ENCODE data around the gene RNF41. TPM values are rescaled to one million over a fixed set of nuclear protein-coding genes. Genes with fewer than 3 reads are reported as not detected.

The RNF41 gene
- total RNA-seq, 1 donor from 2014 or later, result 50.8 TPM

DNA sequence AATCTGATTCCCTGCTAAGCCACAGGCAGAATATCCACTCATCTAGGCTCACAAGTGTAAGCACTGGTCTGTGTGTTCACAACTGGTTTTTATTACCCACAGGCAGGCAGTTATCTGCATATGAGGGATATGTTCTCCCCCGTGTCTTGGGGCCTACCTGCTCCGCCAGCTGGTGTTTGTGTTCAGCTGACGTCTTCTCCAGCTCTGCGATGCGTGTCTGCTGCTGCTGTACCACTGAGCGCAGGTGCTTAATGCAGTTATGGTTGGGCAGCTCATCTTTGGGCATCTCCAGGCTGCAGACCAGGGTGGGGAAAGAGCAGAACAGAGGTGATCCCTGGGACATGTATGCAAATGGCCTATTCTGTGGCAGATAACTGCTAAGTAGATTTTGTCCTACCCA lies 13.7 kb downstream of the RNF41 start:
- no peak for DNase-seq (ENCODE audit: low spot score, unreplicated experiment)
- peak overlapping the region; percentile 7 for H3K27ac Mint-ChIP-seq
- TF ChIP-seq, protein P1, sequence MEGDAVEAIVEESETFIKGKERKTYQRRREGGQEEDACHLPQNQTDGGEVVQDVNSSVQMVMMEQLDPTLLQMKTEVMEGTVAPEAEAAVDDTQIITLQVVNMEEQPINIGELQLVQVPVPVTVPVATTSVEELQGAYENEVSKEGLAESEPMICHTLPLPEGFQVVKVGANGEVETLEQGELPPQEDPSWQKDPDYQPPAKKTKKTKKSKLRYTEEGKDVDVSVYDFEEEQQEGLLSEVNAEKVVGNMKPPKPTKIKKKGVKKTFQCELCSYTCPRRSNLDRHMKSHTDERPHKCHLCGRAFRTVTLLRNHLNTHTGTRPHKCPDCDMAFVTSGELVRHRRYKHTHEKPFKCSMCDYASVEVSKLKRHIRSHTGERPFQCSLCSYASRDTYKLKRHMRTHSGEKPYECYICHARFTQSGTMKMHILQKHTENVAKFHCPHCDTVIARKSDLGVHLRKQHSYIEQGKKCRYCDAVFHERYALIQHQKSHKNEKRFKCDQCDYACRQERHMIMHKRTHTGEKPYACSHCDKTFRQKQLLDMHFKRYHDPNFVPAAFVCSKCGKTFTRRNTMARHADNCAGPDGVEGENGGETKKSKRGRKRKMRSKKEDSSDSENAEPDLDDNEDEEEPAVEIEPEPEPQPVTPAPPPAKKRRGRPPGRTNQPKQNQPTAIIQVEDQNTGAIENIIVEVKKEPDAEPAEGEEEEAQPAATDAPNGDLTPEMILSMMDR (IDR thresholded peaks at IDR 0.05; ENCODE audit: unreplicated experiment), result no peak
- no peaks in the 10 kb centered on the region for H3K27me3 Mint-ChIP-seq
- H3K9me3 Mint-ChIP-seq (ENCODE audit: low read depth), result no peaks in the 10 kb centered on the region
- peaks cover 17% of the 10 kb centered on the region for H3K36me3 Mint-ChIP-seq (ENCODE audit: insufficient read depth)
- no peaks in the 10 kb centered on the region for H3K4me1 Mint-ChIP-seq (ENCODE audit: low read depth)
- H3K4me3 Mint-ChIP-seq (ENCODE audit: low read depth), result no peak overlapping the region

DNA sequence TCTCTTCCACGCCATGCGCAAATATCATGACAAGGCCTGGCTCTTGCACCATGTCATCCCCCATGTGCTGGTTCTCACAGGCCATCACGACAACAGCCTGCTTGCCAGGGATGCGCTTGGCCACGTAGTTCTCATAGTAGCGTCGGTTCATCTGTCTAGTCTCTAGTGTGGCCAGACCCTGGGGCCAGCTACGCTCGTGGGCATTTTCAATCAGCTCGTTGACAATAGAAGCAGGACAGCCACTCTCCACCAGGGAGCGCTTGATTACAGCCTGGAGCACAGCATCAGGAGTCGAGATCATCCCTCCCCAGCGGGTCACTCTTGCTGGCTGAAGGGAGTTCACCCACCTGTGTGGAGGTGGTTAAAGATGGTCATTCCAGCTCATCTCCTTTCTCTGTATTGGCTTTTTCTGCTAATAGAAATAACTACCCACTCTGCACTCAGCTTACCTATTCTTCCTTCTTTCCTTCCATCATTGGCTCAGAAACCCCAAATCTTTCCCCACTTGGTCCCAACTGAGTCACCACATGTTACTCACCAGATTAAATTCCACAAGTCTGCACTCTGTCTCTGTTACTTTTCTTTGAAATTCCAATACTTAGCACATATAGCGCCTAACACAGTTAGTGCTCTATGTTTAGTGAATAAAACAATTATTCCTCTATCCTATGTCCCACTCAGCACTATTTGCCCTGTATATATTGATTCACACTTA lies 15.1 kb downstream of the RNF41 start:
- Mint-ChIP-seq H3K27ac (no peak overlapping the region), H3K27me3 (no peaks in the 10 kb centered on the region), H3K9me3 (ENCODE audit: low read depth) (no peaks in the 10 kb centered on the region), H3K4me3 (ENCODE audit: low read depth) (no peak overlapping the region), H3K4me1 (ENCODE audit: low read depth) (peaks cover 1% of the 10 kb centered on the region), H3K36me3 (ENCODE audit: insufficient read depth) (peaks cover 14% of the 10 kb centered on the region)
- TF ChIP-seq, protein P1 (IDR thresholded peaks at IDR 0.05; ENCODE audit: unreplicated experiment), result peak; percentile 55
- no peak for DNase-seq (ENCODE audit: low spot score, unreplicated experiment)

DNA sequence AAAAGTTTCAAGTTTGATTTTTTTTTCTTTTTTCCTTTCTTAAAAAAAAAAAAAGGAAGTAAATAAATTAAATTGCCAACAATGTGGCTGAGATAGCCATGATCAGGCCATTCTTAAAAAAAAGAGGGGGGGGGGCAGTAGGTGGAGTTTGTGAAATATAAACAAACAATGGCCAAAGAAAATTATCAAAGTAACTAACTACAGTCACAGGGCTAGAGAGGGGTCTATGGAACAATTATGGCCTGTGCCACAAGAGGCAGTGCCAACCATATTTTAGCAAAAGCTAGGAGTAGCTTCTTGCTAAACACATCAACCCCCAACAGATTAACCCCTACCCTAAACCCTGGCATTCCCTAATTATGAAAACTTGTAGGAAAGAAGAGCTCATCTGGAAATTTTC lies 16.3 kb downstream of the RNF41 start:
- Mint-ChIP-seq H3K4me1 (ENCODE audit: low read depth) (peaks cover 1% of the 10 kb centered on the region), H3K36me3 (ENCODE audit: insufficient read depth) (peaks cover 13% of the 10 kb centered on the region)

DNA sequence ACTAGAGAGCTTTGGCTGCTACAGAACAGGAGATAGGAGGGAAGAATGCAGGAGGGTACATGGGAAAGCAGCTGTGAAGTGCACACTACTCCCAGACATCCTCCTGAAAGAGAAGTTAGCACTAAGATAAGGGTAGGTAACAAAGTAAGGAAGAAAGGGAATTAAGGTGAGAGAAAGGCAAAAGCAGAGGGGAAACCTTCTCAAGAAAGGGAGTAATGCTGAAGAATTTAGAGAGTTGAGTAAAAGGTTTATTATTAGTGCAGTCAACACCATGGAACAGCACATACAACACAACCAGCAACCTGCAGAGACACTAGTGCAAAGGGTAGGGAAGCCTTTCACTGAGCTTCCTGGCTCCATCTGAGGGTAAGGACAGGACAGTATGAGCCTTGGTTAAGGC lies 17.4 kb downstream of the RNF41 start:
- H3K4me3 Mint-ChIP-seq (ENCODE audit: low read depth), result no peak overlapping the region
- no peak for DNase-seq (ENCODE audit: low spot score, unreplicated experiment)
- H3K9me3 Mint-ChIP-seq (ENCODE audit: low read depth), result no peaks in the 10 kb centered on the region
- no peaks in the 10 kb centered on the region for H3K27me3 Mint-ChIP-seq
- H3K4me1 Mint-ChIP-seq (ENCODE audit: low read depth), result peaks cover 1% of the 10 kb centered on the region
- H3K36me3 Mint-ChIP-seq (ENCODE audit: insufficient read depth), result peaks cover 10% of the 10 kb centered on the region
- TF ChIP-seq, protein P1 (IDR thresholded peaks at IDR 0.05; ENCODE audit: unreplicated experiment), result no peak
- H3K27ac Mint-ChIP-seq, result no peak overlapping the region

More for the DNA sequence above, 16.3 kb downstream of the RNF41 start:
- no peaks in the 10 kb centered on the region for H3K9me3 Mint-ChIP-seq (ENCODE audit: low read depth)
- no peak overlapping the region for H3K27ac Mint-ChIP-seq
- H3K27me3 Mint-ChIP-seq, result no peaks in the 10 kb centered on the region
- no peak for DNase-seq (ENCODE audit: low spot score, unreplicated experiment)
- TF ChIP-seq, protein P1 (IDR thresholded peaks at IDR 0.05; ENCODE audit: unreplicated experiment), result peak; percentile 14
- no peak overlapping the region for H3K4me3 Mint-ChIP-seq (ENCODE audit: low read depth)

DNA sequence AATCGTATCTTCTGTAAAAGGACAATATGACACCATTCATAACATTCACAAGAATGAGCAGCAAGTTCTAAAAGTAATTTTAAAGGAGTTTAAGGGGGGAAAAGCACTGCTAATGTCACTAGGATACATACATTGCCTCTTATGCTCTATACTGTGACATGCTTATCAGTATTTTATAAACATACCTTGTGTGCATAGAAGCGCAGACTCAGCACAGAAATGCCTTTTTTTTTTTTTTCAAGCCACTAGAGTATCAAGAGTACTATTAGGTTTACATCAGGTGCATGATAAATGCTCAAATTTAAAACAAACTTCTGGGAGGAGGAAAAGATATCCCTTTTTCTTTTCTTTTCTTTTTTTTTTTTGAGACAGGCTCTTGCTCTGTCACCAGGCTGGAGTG lies 18.9 kb downstream of the RNF41 start:
- no peaks in the 10 kb centered on the region for H3K9me3 Mint-ChIP-seq (ENCODE audit: low read depth)
- peaks cover 8% of the 10 kb centered on the region for H3K36me3 Mint-ChIP-seq (ENCODE audit: insufficient read depth)
- TF ChIP-seq, protein P1 (IDR thresholded peaks at IDR 0.05; ENCODE audit: unreplicated experiment), result no peak
- no peaks in the 10 kb centered on the region for H3K27me3 Mint-ChIP-seq
- DNase-seq (ENCODE audit: low spot score, unreplicated experiment), result no peak
- H3K4me3 Mint-ChIP-seq (ENCODE audit: low read depth), result no peak overlapping the region
- H3K27ac Mint-ChIP-seq, result peak overlapping the region; percentile 23
- peaks cover 1% of the 10 kb centered on the region for H3K4me1 Mint-ChIP-seq (ENCODE audit: low read depth)
